ENCODE measurements around the gene WDR37. TPM values are rescaled to one million over a fixed set of nuclear protein-coding genes. Genes with fewer than 3 reads are reported as not detected.

WDR37 gene
- total RNA-seq, 4 donors from 2014 or later = 11.4 to 30.3 (median 17.4) TPM

- DNase-seq (ENCODE audit: low spot score) (no peak), ATAC-seq (ENCODE audit: low FRiP score) (no peak)
- no peak for TF ChIP-seq CTCF (IDR thresholded peaks at IDR 0.05)
Measured at GRCh38 chr10:1121271-1121970, 65.2 kb downstream of the WDR37 start.

DNA sequence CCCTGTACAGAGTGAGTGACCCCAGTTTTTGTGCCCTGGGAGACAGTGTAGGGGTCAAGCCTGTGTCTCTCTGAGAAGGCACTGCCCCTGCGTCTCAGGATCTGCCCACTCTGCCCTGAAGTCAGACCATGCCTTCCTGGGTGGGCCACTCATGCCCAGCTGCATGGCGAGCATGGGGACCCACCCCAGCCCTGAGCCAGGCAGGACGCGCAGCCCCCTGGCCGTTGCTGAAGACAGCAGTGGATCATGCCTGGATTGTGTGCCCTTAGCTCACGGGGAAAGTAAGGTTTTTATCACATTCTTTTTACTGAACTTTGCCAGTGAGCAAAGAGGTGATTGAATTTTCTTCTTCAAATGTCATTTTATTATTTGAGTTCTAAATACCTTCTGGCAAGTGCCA is 66.2 kb downstream of the WDR37 start:
- DNase-seq (ENCODE audit: low spot score) (no peak), ATAC-seq (ENCODE audit: low FRiP score) (no peak)
- no peak for TF ChIP-seq CTCF (IDR thresholded peaks at IDR 0.05)

DNA sequence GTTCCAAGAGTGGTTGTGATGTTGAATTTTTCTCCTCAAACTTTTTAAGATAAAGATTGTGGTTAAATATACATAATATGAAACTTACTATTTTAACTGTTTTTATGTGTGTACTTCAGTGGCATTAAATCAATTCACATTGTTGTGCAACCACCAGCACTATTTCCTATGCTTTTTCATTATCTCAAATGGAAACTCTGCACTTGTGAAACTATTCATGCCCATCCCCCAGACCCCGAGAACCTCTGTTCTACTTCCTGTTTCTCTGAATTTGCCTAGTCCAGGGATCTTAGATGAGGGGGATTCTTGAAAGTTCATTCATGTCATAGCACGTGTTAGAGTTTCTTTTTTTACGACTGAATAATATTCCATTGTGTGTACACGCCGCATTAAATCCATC is 67.0 kb downstream of the WDR37 start:
- no peak for ATAC-seq (ENCODE audit: low FRiP score)
- no peak for DNase-seq (ENCODE audit: low spot score)
- no peak for TF ChIP-seq CTCF (IDR thresholded peaks at IDR 0.05)

- no peak for TF ChIP-seq CTCF (IDR thresholded peaks at IDR 0.05)
- no peak for ATAC-seq (ENCODE audit: low FRiP score)
- no peak for DNase-seq (ENCODE audit: low spot score)
Measured at GRCh38 chr10:1123972-1124371, 67.8 kb downstream of the WDR37 start.

DNA sequence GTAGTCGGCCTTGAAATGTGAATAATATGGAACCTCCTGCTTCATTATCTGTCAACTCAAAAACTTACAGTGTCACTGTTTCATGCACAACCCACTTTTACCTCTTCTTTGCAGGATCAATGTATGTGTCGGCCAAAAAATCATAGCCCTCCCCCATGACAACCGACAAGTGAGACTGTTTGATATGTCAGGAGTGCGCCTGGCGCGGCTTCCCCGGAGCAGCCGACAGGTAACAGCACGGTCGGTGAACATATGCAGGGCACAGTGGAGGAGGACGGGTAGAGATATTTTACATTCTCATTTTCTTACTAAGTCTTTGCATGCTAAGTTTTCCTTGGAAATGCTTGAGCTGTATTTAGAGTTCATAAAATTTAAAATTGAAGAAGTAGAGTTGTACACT is 68.6 kb downstream of the WDR37 start:
- ATAC-seq (ENCODE audit: low FRiP score) (no peak), DNase-seq (ENCODE audit: low spot score) (no peak)
- TF ChIP-seq CTCF (IDR thresholded peaks at IDR 0.05) = no peak

DNA sequence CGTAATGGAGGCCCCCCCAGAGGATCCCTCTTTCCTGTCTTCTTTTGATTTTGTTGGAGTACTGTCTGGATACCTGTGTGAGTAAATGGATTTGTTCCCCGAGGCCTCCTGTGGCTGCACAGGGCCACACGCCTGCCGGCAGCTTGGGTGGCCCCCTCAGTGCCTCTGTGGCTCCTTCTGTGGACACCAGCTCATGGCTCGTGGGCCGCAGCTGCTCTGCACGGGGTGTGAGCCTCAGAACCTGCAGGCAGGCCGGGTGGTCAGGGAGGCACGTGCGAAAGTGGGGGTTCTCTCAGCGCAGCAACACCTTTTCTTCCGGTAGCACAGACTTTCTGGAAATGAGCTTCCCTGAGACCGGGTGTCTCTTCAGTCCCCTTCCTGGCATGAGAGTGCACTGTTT is 70.3 kb downstream of the WDR37 start:
- TF ChIP-seq CTCF (IDR thresholded peaks at IDR 0.05) = no peak
- DNase-seq (ENCODE audit: low spot score) (no peak), ATAC-seq (ENCODE audit: low FRiP score) (no peak)

GRCh38 chr10:1127629-1128028 is 71.4 kb downstream of the WDR37 start:
- no peak for DNase-seq (ENCODE audit: low spot score)
- no peak for ATAC-seq (ENCODE audit: low FRiP score)
- TF ChIP-seq CTCF (IDR thresholded peaks at IDR 0.05) = no peak
